Panc1 (cell line): Measurements from ENCODE around the gene IQGAP1. TPM values are rescaled to one million over a fixed set of nuclear protein-coding genes. Genes with fewer than 3 reads are reported as not detected.
A peak's percentile ranks its signal among the peaks of the same experiment; 100 is the strongest.

ENCODE experiments used
- ATAC-seq: fragments of 200-7000 bp; cut with Tn5 transposase; 2 replicates; pipeline ENCODE4 v1.9.1; 2020; ENCODE audit warnings: mild to moderate bottlenecking, moderate library complexity
- BruUV-seq: library from RNA; stranded (reverse); fragments of 400-500 nt; replicated peaks from 2 replicates; lab custom pipeline; 2021; lab: Mats Ljungman, UMichigan
- CTCF ChIA-PET: fragments of 300-600 bp; sonication (Branson Sonifier 250); formaldehyde crosslinking; loops from one replicate; lab custom pipeline; 2022; ENCODE audit warnings: antibody characterized with exemption; lab: Charles Lee
- POLR2A ChIA-PET: fragments of 300-600 bp; sonication (Branson Sonifier 250); formaldehyde crosslinking; loops from one replicate; lab custom pipeline; 2022; ENCODE audit warnings: antibody characterized with exemption; lab: Charles Lee
- DNase-seq: peaks from one replicate; pipeline ENCODE4 v3.0.0-alpha.2; 2010; ENCODE audit warnings: low read depth, low spot score
- H3K27ac ChIP-seq: 2 replicates; pipeline ENCODE4 v1.5.1; 2011; ENCODE audit warnings: mild to moderate bottlenecking, low read length, inconsistent platforms
- H3K27me3 ChIP-seq: fragments of 200-500 bp; sonication (Bioruptor generic); 2 replicates; pipeline ENCODE4 v1.6.0; 2014; ENCODE audit warnings: low read length, inconsistent platforms; ENCODE audit not compliant: control insufficient read depth, insufficient read depth
- H3K36me3 ChIP-seq: fragments of 200-500 bp; sonication (Bioruptor generic); 2 replicates; pipeline ENCODE4 v1.5.1; 2014; ENCODE audit warnings: inconsistent platforms, mild to moderate bottlenecking, low read length, moderate library complexity; ENCODE audit not compliant: control insufficient read depth, insufficient read depth
- H3K4me1 ChIP-seq: 2 replicates; pipeline ENCODE4 v1.5.1; 2011; ENCODE audit warnings: inconsistent platforms, mild to moderate bottlenecking, low read length, moderate library complexity; ENCODE audit not compliant: control insufficient read depth, insufficient read depth
- H3K4me3 ChIP-seq, 2 experiments: 2 replicates each; pipeline ENCODE4 v1.5.1; 2011 to 2012; ENCODE audit warnings: low read depth in 2 of 2, low read length in 2 of 2, mild to moderate bottlenecking in 2 of 2, inconsistent platforms in 1 of 2, moderate library complexity in 1 of 2
- H3K9me3 ChIP-seq: fragments of 200-500 bp; sonication (Bioruptor generic); 2 replicates; pipeline ENCODE4 v1.5.1; 2014; ENCODE audit warnings: low read depth, mild to moderate bottlenecking, inconsistent platforms, low read length, moderate library complexity; ENCODE audit not compliant: control insufficient read depth, insufficient read depth
- POLR2AphosphoS5 ChIP-seq: IDR thresholded peaks from 2 replicates; pipeline ENCODE4 v1.6.1; 2012; ENCODE audit warnings: mild to moderate bottlenecking, low read depth, low read length, moderate library complexity
- SIN3A ChIP-seq: IDR thresholded peaks from 2 replicates; pipeline ENCODE4 v1.6.1; 2012; ENCODE audit warnings: low read depth, mild to moderate bottlenecking, low read length, moderate library complexity, borderline replicate concordance; ENCODE audit not compliant: insufficient read depth
- TCF7L2 ChIP-seq: IDR thresholded peaks from 2 replicates; pipeline ENCODE4 v1.6.1; 2011; ENCODE audit warnings: mild to moderate bottlenecking, low read depth, low read length, inconsistent platforms
- in situ Hi-C: cut with HindIII; loops from 2 replicates; pipeline ENCODE4 v1.10.0; 2016; ENCODE audit warnings: low sequenced_read_pairs, low pct_unique_long_range_greater_than_20kb
- intact Hi-C: fragments of 100-400 bp; cut with micrococcal nuclease; formaldehyde crosslinking; loops from one replicate; pipeline ENCODE4 v1.10.0; 2022; ENCODE audit not compliant: unreplicated experiment
- total RNA-seq: library from RNA; stranded (reverse); gene quantifications from one replicate; pipeline ENCODE4 v1.2.1, GENCODE V29; 2021; ENCODE audit not compliant: unreplicated experiment
- TF ChIP-seq, protein P1 (sequence below): fragments of 450-650 bp; IDR thresholded peaks from 2 replicates; pipeline ENCODE4 v1.5.1; 2017; ENCODE audit warnings: mild to moderate bottlenecking
- TF ChIP-seq, protein P2 (sequence below), 2 experiments: IDR thresholded peaks; 2 replicates each; pipeline ENCODE4 v1.6.1; 2011 to 2012; ENCODE audit warnings: low read depth in 2 of 2, control low read depth in 1 of 2, low read length in 1 of 2, mild to moderate bottlenecking in 1 of 2, moderate library complexity in 1 of 2; ENCODE audit not compliant: insufficient read depth in 1 of 2

Gene IQGAP1
- total RNA-seq, 1 experiment from 2014 or later, result 228 TPM

- DNase-seq (no peak), ATAC-seq (peak; percentile 95)
- ChIA-PET POLR2A (interaction anchor here (0.7 kb wide), 1 partner anchor 91 kb away, joined by 5 read pairs; no protein-coding TSS in a partner anchor), CTCF (interaction anchor here (0.5 to 0.6 kb wide), 3 partner anchors 128 to 296 kb away, joined by 3 to 7 read pairs (median 3); partner anchors contain the start of genes CIB1 and GDPGP1)
- Histone ChIP-seq H3K4me3 (peak within 1 kb of the TSS; percentile 64 to 90), H3K27ac (peak within 1 kb of the TSS; percentile 44), H3K36me3 (no peaks in the 10 kb centered on the region), H3K27me3 (no peaks in the 10 kb centered on the region), H3K4me1 (peaks cover 15% of the 10 kb centered on the region), H3K9me3 (no peaks in the 10 kb centered on the region)
- no TSS peak for BruUV-seq
- no peak for TF ChIP-seq TCF7L2
- TF ChIP-seq, protein P1, sequence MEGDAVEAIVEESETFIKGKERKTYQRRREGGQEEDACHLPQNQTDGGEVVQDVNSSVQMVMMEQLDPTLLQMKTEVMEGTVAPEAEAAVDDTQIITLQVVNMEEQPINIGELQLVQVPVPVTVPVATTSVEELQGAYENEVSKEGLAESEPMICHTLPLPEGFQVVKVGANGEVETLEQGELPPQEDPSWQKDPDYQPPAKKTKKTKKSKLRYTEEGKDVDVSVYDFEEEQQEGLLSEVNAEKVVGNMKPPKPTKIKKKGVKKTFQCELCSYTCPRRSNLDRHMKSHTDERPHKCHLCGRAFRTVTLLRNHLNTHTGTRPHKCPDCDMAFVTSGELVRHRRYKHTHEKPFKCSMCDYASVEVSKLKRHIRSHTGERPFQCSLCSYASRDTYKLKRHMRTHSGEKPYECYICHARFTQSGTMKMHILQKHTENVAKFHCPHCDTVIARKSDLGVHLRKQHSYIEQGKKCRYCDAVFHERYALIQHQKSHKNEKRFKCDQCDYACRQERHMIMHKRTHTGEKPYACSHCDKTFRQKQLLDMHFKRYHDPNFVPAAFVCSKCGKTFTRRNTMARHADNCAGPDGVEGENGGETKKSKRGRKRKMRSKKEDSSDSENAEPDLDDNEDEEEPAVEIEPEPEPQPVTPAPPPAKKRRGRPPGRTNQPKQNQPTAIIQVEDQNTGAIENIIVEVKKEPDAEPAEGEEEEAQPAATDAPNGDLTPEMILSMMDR, result no peak; the same call in 1 of the 2 replicates
- TF ChIP-seq SIN3A, result peak; percentile 35; the same call in 1 of the 2 replicates
- TF ChIP-seq, protein P2, sequence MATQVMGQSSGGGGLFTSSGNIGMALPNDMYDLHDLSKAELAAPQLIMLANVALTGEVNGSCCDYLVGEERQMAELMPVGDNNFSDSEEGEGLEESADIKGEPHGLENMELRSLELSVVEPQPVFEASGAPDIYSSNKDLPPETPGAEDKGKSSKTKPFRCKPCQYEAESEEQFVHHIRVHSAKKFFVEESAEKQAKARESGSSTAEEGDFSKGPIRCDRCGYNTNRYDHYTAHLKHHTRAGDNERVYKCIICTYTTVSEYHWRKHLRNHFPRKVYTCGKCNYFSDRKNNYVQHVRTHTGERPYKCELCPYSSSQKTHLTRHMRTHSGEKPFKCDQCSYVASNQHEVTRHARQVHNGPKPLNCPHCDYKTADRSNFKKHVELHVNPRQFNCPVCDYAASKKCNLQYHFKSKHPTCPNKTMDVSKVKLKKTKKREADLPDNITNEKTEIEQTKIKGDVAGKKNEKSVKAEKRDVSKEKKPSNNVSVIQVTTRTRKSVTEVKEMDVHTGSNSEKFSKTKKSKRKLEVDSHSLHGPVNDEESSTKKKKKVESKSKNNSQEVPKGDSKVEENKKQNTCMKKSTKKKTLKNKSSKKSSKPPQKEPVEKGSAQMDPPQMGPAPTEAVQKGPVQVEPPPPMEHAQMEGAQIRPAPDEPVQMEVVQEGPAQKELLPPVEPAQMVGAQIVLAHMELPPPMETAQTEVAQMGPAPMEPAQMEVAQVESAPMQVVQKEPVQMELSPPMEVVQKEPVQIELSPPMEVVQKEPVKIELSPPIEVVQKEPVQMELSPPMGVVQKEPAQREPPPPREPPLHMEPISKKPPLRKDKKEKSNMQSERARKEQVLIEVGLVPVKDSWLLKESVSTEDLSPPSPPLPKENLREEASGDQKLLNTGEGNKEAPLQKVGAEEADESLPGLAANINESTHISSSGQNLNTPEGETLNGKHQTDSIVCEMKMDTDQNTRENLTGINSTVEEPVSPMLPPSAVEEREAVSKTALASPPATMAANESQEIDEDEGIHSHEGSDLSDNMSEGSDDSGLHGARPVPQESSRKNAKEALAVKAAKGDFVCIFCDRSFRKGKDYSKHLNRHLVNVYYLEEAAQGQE (IDR thresholded peaks at IDR 0.05; ENCODE audit: insufficient read depth in 1 of 2, low read depth in 2 of 2, low read length in 1 of 2), result no peak
- TF ChIP-seq POLR2AphosphoS5, result peak; percentile 82
- in situ Hi-C loops (no loop called here), intact Hi-C loops (no loop called here)
These were observed 141.6 kb downstream of the IQGAP1 start, which contains the start of gene CRTC3 for GRCh38 chr15:90529371-90530249. TSS of gene CRTC3 (plus strand) at chr15:90529923. CDS start at chr15:90530072, 149 bp downstream.

- Histone ChIP-seq H3K4me3 (peak overlapping the region; percentile 64 to 90), H3K9me3 (no peaks in the 10 kb centered on the region), H3K27me3 (no peaks in the 10 kb centered on the region), H3K27ac (peak overlapping the region; percentile 44), H3K36me3 (no peaks in the 10 kb centered on the region), H3K4me1 (peaks cover 18% of the 10 kb centered on the region)
- ATAC-seq (peak; percentile 61), DNase-seq (no peak)
- intact Hi-C loops, result no loop called here
- in situ Hi-C loops, result no loop called here
- TF ChIP-seq TCF7L2 (no peak), SIN3A (no peak), POLR2AphosphoS5 (no peak)
- TF ChIP-seq, protein P2 (IDR thresholded peaks at IDR 0.05; ENCODE audit: insufficient read depth in 1 of 2, low read depth in 2 of 2, low read length in 1 of 2), result no peak
- TF ChIP-seq, protein P1, result no peak
- CTCF ChIA-PET, result interaction anchor here (0.6 kb wide), 1 partner anchor 124 kb away, joined by 3 read pairs; no protein-coding TSS in a partner anchor
- POLR2A ChIA-PET, result no interaction called here
- BruUV-seq, result no TSS peak
These were observed 142.4 kb downstream of the IQGAP1 start for GRCh38 chr15:90530250-90531051.
